Heart left ventricle (tissue), 13 donors: ENCODE results near the gene CDK12.

Experiments
- POLR2A ChIP-seq, 2 donors: fragments of 450-650 bp; IDR thresholded peaks; one replicate each; pipeline ENCODE4 v1.6.1; 2017; ENCODE audit warnings: antibody characterized with exemption in 2 of 2, mild to moderate bottlenecking in 2 of 2, moderate library complexity in 2 of 2
- TF ChIP-seq, protein P1 (sequence below), 12 donors: fragments of 200-600 bp; sonication (generic) in 4 of 12; IDR thresholded peaks; one replicate each; pipeline versions ENCODE4 v1.5.0 to v1.8.0; 2018 to 2022; ENCODE audit warnings: antibody characterized with exemption in 12 of 12, mild to moderate bottlenecking in 5 of 12
- donor health status: ischemic (EF 13 %, LVEDD 7.1; RV severe dilation, severe dysfunction).
- donor health status: DM: no; HTN: yes; CAD: no.
- donor health status: DM: no; HTN: no; CAD: no.
- donor health status: ischemic (EF 25% LVEDD 6.9; RV normal size, moderate dysfunction).
- donor health status: ischemic (EF 25% LVEDD 5.7; RV mildly dilated, moderate dysfunction).
- donor health status: ischemic (EF 35%, LVEDD 5.7; RV mildly dilated, moderate dysfunction).
- donor health status: nonischemic (EF 11% LVEDD 7.7; RV severe dilation, severe dysfunction).
- donor health status: DM: yes; HTN: yes; CAD: no.
- donor health status: PGD.
- donor health status: ischemic (EF 29% LVEDD 5.4; RV normal size, mild dysfunction).
- donor health status: nonischemic (EF 23%, LVEDD 6.1; RV moderate dilation, normal function).

DNA sequence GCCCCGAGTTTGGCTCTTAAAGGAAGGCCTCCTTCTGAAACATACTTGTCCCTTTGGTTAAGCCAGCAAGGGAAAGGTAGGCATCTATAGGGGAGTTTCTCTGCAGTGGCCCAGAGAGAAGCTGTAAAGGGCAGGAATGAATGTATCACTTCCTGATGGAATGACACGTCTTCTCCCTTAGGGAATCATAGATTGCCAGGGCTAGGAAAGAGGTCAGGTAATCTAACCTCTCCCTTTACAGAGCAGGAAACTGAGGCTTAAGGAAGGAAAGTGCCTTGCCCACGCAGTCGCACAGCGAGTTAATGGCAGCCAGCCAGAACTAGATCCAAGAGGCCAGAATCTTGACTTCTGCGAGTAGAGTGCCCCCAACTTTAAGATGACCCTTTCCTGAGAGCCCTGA lies 80.4 kb downstream of the CDK12 start:
- TF ChIP-seq, protein P1, sequence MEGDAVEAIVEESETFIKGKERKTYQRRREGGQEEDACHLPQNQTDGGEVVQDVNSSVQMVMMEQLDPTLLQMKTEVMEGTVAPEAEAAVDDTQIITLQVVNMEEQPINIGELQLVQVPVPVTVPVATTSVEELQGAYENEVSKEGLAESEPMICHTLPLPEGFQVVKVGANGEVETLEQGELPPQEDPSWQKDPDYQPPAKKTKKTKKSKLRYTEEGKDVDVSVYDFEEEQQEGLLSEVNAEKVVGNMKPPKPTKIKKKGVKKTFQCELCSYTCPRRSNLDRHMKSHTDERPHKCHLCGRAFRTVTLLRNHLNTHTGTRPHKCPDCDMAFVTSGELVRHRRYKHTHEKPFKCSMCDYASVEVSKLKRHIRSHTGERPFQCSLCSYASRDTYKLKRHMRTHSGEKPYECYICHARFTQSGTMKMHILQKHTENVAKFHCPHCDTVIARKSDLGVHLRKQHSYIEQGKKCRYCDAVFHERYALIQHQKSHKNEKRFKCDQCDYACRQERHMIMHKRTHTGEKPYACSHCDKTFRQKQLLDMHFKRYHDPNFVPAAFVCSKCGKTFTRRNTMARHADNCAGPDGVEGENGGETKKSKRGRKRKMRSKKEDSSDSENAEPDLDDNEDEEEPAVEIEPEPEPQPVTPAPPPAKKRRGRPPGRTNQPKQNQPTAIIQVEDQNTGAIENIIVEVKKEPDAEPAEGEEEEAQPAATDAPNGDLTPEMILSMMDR (IDR thresholded peaks at IDR 0.05): no peak
- no peak for TF ChIP-seq POLR2A (IDR thresholded peaks at IDR 0.05)
